Forelimb muscle (tissue), 1 donor: ENCODE measurements around the gene ASNSD1. TPM values are rescaled to one million over a fixed set of nuclear protein-coding genes. Genes with fewer than 3 reads are reported as not detected.
"Not testable (repeated sequence)": the region's sequence is repeated elsewhere in the genome, so short reads cannot be mapped to it uniquely, and the experiment has no call there.

ENCODE experiments used
- DNase-seq: peaks from one replicate; pipeline ENCODE4 v3.0.0-alpha.2; 2013; ENCODE audit warnings: low read depth
- polyA plus RNA-seq: library from polyadenylated mRNA; unstranded; fragments of 120-200 nt; gene quantifications from one replicate; pipeline ENCODE4 v1.2.1, GENCODE V29; 2013; ENCODE audit not compliant: insufficient read length

ASNSD1 gene
- polyA plus RNA-seq, 1 donor, result 42.3 TPM

- DNase-seq, result no peak
Observed at GRCh38 chr2:189646521-189646920, 14.7 kb upstream of the ASNSD1 start.

- DNase-seq, result no peak
Observed at GRCh38 chr2:189648846-189649509, 12.3 kb upstream of the ASNSD1 start.

- DNase-seq, result no peak
Observed at GRCh38 chr2:189651284-189651683, 10.0 kb upstream of the ASNSD1 start.

GRCh38 chr2:189653464-189653863 lies 7.8 kb upstream of the ASNSD1 start:
- not testable (repeated sequence) for DNase-seq

DNA sequence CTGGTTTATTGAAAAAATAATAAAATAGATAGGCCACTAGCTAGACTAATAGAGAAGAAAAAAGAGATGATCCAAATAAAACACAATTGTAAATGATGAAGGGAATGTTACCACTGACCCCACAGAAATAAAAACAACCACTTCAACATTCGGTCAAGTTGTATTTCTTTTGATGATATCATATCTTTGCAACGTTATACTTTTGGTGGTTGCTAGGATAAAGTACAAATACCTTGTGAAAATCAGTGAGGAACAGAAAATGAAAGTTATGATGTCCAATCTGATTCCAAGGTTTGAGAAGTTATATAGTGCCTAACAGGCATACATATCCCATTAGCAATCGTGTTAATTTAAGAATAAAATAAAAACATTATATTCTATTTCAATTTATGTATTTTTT lies 6.6 kb upstream of the ASNSD1 start:
- no peak for DNase-seq

- no peak for DNase-seq
Observed at GRCh38 chr2:189657867-189658266, 3.4 kb upstream of the ASNSD1 start.

DNA sequence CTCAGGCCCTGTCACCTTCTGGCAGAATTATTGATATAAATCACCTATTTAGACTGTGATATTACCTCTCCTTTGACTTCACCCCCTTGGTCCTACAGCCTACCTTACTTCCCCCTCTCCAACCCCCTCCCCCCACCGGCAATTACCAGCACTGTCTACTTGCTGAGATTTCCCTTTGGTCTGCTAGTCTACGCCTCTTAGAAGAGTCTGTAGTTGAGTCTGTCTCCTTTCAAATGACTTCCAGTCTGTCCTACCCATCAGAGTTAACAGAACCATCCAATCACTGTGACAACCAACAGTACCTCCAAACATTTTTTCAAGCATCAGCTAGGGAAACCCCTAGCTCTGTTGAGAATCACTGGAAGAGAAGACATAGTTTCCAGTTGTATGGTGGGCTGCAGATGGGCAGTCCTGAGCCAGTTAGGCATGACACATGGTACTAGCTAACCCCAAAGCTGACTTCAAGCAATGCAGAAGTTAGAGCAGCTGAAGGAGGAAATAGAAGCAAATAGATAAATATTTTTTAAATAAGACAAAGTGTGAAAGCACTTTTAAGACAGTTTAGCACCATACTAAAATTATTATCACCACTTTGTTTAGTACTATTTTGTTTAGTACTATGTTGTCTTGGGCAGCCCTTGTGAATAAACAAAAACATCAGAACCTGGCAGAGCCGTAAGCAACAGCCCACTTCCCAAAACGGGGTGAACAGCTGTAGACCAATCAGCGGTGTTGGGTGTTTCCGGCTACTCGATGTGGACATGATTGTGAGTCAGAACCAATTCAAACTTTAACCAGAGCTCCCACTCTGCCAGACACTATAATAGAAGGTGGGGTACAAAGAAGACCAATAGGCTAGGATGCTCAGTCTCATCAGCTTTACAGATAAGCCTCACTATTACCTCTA lies 2.7 kb upstream of the ASNSD1 start:
- DNase-seq, result no peak

DNA sequence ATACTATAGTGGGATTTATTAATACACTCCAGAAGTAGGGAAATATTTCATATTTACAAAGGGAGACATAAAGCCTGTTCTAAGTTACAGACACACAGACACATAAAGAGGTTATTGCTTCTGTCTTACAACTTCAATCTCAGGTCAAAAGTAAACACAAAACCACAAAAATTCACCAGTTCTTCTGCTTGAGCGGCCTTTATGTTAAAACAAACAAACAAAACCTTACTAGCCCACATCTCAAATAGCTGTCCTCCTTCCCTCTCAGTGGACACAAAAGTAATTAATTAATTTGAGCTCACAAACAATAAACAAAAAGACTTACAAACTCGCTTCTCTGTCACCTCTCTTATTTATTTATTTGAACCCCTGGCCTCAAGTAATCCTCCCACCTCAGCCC lies 1.5 kb upstream of the ASNSD1 start:
- no peak for DNase-seq

DNA sequence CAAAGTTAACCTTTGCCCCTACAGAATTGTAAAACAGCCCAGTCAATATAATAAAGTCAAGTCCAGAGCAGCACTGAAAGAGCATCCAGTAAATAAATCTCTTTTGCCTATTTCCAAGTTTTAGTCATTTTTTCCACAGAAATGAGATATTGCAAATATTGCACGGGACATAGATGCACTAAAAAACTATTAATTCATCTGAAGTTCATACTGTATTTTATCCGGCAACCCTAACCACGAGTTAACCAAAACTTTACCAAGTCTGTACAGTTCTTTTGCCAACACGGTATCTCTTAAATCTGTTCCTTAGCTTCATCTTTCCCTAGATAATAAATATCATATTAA lies 484 bp upstream of the ASNSD1 start:
- no peak for DNase-seq

DNA sequence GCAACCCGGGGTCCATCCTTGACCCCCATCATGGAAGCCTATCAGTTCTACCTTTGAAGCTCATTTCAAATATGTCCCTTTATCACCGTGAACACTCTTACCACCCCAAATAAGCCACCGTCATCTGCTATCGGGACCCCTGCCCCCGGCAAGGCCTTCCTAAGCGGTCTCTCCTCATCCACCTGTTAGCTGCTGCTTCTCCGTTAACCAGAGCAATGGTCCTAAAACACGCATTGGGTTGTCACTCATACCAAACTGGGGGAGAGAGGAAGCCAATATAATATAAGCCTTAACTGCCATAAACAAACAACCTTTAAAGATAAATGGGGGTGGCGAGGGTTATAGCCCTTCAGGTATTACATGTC lies 680 bp downstream of the ASNSD1 start:
- no peak for DNase-seq

GRCh38 chr2:189662669-189663226 lies 1.5 kb downstream of the ASNSD1 start:
- no peak for DNase-seq

GRCh38 chr2:189663319-189663718 lies 2.1 kb downstream of the ASNSD1 start:
- DNase-seq, result not testable (repeated sequence)

DNA sequence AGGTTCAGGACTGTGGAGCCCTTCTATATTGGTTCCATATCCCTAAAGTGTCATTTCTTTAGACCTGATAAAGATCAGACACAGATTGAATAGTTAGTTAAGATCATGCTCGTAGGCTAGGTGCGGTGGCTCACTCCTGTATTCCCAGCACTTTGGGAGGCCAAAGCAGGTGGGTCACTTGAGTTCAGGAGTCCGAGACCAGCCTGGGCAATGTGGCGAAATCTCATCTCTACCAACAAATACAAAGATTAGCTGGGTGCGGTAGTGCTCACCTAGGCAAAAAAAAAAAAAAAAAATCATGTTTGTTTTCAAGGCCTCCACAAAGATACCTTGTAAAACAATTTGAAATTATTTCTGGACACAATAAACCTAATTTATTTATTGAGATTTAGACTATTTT lies 8.7 kb downstream of the ASNSD1 start:
- no peak for DNase-seq

DNA sequence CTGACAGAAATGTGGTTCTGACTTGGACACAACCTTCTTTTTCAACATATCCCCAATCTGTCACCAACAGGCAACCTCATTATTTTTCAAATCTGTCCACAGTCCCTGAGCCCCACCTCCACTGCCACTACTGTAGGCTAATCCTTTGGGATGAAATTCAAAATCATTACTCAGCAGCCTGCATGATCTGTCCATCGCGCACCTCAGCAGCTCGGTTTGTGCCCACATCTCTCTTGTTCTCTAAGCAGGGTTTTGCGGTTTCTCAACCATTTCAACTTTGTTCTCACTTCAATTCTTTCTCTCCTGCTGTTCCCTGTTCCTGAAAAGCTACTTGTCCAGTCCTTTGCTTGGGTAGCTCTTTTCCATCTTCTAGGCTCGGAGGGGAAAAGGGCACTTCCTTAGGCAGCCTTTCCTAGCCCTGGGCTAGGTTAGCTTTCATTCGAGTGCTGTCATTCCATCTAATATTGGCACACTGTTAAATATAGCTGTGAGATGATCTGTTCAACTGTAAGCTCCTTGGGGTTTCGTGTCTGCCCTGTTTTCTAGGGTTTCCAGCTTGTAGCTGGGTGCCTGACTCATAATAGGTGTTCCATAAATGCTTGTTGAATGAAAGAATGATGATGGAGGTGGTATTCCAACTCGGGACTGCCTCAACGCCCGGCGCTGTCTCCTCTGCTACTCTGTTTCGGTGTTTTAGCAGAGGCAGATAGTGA lies 12.6 kb downstream of the ASNSD1 start:
- no peak for DNase-seq

DNA sequence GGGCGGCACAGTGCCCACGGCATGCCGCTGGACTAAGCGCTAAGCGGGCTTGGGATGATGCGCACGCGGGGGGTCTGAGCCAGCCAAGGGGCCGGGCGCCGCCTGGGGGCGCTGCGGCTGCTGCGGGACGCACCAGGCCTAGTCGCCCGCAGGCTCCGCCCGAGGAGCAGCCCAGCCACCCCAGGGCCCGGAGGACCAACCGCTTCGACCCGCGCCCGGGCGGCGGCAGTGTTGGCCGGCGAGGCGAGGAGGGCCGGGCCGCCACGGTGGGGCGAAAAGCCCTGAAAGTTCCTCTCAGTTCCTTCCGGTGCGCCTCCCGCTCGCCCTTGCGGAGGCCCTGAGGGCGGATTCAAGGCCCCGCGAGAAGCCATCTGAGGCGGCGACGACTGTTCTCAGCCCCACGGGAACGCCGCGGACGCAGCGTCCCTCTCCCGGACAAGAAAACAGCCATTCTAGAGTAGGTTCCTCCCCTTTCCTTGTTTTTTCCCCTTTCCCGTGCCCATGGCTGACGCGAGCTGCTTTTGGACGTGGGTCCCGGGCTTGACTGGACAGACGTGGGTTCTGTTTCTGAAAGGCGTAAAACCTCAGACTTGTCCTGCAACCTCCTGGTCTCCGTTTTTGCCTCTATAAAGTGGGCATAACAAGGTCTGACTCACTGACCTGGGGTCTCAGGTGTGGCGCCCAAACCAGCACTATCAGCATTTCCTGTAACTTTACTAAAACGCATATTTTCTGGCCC lies 13.3 kb downstream of the ASNSD1 start, which contains the start of gene ANKAR:
Gene ANKAR, plus strand, starts transcription at position 297 of the 739 bp plus-strand sequence. CDS start 1,821 bp downstream, outside the sequence.
- DNase-seq, result no peak

GRCh38 chr2:189676471-189676870 lies 15.2 kb downstream of the ASNSD1 start:
- no peak for DNase-seq

DNA sequence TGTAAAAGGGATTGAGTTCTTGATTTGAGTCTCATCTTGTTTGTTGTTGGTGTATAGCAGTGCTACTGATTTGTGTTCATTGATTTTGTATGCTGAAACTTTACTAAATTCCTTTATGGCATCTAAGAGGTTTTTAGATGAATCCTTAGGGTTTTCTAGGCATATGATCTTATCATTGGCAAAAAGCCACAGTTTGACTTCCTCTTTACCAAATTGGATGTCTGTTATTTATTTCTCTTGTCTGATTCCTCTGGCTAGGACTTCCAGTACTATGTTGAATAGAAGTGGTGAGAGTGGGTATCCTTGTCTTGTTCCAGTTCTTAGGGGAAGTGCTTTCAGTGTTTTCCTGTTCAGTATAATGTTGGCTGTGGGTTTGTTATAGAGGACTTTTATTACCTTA lies 18.0 kb downstream of the ASNSD1 start:
- DNase-seq, result no peak

DNA sequence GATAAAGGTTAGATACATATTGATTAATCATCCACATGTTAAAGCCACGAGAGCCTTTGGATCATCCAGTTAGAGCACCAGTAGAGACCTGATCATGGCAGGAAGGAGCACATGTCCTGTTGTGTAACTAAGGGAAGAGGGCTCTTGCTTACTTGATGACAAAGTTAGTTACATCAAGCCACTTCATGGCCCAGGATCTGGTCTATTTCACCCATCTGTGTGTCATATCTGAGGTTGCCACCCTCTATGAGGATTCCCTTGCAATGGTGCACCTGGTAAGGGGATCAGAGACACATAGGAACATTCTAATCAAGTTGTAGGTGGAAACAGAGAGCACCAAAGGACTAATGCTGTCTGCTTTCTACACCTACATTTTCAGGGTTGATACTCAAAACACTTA lies 19.9 kb downstream of the ASNSD1 start:
- no peak for DNase-seq

GRCh38 chr2:189681903-189682302 lies 20.6 kb downstream of the ASNSD1 start:
- DNase-seq, result no peak

DNA sequence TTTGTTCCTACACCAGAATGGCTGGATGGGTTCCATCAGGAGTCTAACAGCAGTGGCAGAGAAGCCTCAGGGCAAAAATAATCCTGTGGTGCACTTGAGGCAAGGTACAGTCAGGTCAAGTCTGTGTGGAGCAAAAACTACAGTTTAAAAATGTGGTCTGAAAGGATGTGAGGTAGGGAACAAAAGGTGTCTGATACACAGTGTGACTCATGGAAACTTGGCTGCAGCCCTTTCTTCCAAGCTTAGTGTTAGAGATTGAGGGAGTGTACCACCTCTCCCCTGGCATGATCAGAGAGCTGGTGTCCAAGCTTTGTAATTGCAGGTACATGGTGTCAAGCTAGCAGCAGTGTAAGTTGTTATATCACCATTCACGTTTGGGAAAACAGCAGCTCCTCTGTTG lies 22.1 kb downstream of the ASNSD1 start:
- DNase-seq, result no peak

DNA sequence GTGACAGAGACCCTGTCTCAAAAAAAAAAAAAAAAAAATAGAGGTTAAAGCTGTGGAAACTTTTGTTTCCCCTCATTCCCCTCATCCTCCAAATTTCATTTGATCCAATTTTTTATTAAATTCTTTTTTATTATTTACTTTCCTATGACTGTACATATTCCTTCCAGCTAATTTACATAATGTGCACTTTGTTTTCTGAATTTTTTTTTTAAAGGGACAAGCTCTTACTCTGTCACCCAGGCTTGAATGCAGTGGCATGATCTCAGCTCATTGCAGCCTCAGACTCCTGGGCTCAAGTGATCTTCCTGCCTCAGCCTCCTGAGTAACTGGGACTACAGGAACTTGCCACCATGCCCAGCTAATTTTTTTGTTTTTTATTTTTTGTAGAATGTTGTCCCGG lies 23.6 kb downstream of the ASNSD1 start:
- DNase-seq, result no peak
